Nephron progenitor cell (in vitro differentiated cells): ENCODE measurements around the gene LPA.
"Not testable (repeated sequence)": the region's sequence is repeated elsewhere in the genome, so short reads cannot be mapped to it uniquely, and the experiment has no call there.

ENCODE experiments used
- DNase-seq: peaks from one replicate; pipeline ENCODE4 v3.0.0; 2021
- H3K27ac Mint-ChIP-seq: 2 replicates; pipeline ENCODE4 v1.8.0; 2021; ENCODE audit warnings: mild to moderate bottlenecking, moderate library complexity, mixed read lengths
- H3K27me3 Mint-ChIP-seq: 2 replicates; pipeline ENCODE4 v1.8.0; 2021; ENCODE audit warnings: mild to moderate bottlenecking, low read depth, mixed read lengths; ENCODE audit not compliant: poor library complexity
- H3K36me3 Mint-ChIP-seq: 2 replicates; pipeline ENCODE4 v1.8.0; 2021; ENCODE audit warnings: low read depth, mixed read lengths
- H3K4me1 Mint-ChIP-seq: 2 replicates; pipeline ENCODE4 v1.8.0; 2021; ENCODE audit warnings: mixed read lengths
- H3K4me3 Mint-ChIP-seq: 2 replicates; pipeline ENCODE4 v1.8.0; 2021; ENCODE audit warnings: mild to moderate bottlenecking, moderate library complexity, mixed read lengths
- H3K9me3 Mint-ChIP-seq: 2 replicates; pipeline ENCODE4 v1.8.0; 2021; ENCODE audit warnings: mild to moderate bottlenecking, moderate library complexity, mixed read lengths
- CTCF ChIP-seq: fragments of 200-600 bp; sonication (generic); IDR thresholded peaks from 2 replicates; pipeline ENCODE4 v1.5.0; 2021; ENCODE audit warnings: antibody characterized with exemption

LPA gene

DNA sequence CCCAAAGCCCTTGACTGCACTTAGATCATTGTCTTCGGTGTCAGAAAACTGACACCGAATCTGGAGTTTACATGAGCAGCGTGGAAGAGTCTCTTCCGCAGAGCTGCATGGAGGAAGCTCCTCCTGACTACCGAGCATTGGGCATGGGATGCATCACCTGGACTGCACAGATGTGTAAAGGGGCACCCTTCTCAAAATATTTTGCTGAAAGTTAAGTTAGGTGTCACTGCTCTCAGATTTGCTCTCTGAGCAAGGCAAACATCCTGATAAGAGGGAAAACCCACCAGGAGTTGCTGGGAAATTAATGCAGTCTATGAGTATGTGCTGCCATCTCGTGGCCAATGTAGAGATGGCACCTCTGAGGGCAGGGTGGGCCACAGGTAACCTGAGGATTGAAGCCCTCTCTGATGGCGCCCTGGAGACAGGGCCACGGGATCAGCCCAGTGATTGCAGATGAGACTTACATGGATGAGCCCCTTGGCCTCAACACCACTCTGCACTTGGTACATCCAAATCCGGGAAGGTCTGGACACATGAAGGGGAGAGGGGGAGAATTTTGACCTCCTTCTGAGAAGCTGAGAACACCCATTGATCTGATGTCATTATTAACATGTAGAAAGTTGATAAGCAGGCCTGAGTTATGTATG, 129.9 kb downstream of the LPA start:
- H3K36me3 Mint-ChIP-seq = no peaks in the 10 kb centered on the region
- H3K27ac Mint-ChIP-seq = no peak overlapping the region
- no peak overlapping the region for H3K4me3 Mint-ChIP-seq
- no peaks in the 10 kb centered on the region for H3K4me1 Mint-ChIP-seq
- peak; percentile 89 for TF ChIP-seq CTCF
- peak; percentile 80 for DNase-seq
- peaks cover 25% of the 10 kb centered on the region for H3K27me3 Mint-ChIP-seq
- H3K9me3 Mint-ChIP-seq = peaks cover 6% of the 10 kb centered on the region

DNA sequence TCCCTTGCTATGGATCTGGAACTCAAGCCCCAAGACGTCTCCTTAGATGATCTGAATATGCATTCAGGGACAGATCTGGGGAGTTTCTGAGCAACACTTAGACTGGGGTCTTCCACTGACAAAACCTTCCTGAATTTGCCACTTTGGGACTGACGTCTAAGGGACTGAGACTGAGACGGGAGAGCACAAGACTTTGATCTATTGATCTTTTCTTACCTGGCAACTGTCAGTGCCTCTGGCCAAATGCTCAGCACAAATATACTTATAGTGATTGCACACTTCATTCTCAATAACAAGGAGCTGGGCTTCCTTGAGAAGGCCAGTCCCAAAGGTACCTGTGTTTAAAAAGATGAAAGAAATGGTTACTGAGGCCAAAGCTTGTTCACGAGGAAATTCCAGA, 131.8 kb downstream of the LPA start:
- Mint-ChIP-seq H3K4me1 (no peaks in the 10 kb centered on the region), H3K9me3 (peaks cover 22% of the 10 kb centered on the region), H3K36me3 (no peaks in the 10 kb centered on the region), H3K27me3 (peaks cover 20% of the 10 kb centered on the region), H3K4me3 (no peak overlapping the region), H3K27ac (no peak overlapping the region)
- TF ChIP-seq CTCF = no peak
- no peak for DNase-seq

DNA sequence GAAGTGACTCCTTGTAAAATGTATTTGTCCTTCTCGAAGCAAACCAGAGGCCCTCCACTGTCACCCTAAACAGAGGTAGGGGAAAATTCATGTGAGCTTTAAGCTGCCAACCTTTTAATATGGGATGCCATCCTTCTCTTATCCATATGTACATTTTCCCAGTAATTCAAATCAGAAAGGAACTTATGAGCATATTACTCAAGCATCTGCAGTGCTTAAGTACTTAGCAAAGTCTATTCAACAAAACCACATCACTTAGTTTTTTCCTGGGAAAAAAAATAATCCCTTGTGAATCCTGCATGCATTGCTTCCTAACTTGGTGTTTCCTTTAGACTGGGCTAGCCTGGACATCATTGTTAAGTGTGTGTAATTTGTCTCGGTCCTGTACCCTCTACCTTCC, 132.2 kb downstream of the LPA start:
- Mint-ChIP-seq H3K36me3 (no peaks in the 10 kb centered on the region), H3K27ac (no peak overlapping the region), H3K4me3 (no peak overlapping the region), H3K9me3 (peaks cover 26% of the 10 kb centered on the region), H3K4me1 (no peaks in the 10 kb centered on the region), H3K27me3 (peaks cover 15% of the 10 kb centered on the region)
- no peak for TF ChIP-seq CTCF
- DNase-seq = no peak

- Mint-ChIP-seq H3K9me3 (peaks cover 34% of the 10 kb centered on the region), H3K27me3 (peaks cover 19% of the 10 kb centered on the region)
- not testable (repeated sequence) for H3K4me1 Mint-ChIP-seq, H3K36me3 Mint-ChIP-seq, DNase-seq, H3K4me3 Mint-ChIP-seq, H3K27ac Mint-ChIP-seq
Measured at GRCh38 chr6:160529524-160529923, 134.6 kb downstream of the LPA start.

- no peak for TF ChIP-seq CTCF
- no peak overlapping the region for H3K27ac Mint-ChIP-seq
- H3K9me3 Mint-ChIP-seq = peaks cover 19% of the 10 kb centered on the region
- H3K27me3 Mint-ChIP-seq = peaks cover 13% of the 10 kb centered on the region
- peaks cover 9% of the 10 kb centered on the region for H3K4me1 Mint-ChIP-seq
- no peak overlapping the region for H3K4me3 Mint-ChIP-seq
- H3K36me3 Mint-ChIP-seq = no peaks in the 10 kb centered on the region
- no peak for DNase-seq
Measured at GRCh38 chr6:160523223-160523622, 140.9 kb downstream of the LPA start.

DNA sequence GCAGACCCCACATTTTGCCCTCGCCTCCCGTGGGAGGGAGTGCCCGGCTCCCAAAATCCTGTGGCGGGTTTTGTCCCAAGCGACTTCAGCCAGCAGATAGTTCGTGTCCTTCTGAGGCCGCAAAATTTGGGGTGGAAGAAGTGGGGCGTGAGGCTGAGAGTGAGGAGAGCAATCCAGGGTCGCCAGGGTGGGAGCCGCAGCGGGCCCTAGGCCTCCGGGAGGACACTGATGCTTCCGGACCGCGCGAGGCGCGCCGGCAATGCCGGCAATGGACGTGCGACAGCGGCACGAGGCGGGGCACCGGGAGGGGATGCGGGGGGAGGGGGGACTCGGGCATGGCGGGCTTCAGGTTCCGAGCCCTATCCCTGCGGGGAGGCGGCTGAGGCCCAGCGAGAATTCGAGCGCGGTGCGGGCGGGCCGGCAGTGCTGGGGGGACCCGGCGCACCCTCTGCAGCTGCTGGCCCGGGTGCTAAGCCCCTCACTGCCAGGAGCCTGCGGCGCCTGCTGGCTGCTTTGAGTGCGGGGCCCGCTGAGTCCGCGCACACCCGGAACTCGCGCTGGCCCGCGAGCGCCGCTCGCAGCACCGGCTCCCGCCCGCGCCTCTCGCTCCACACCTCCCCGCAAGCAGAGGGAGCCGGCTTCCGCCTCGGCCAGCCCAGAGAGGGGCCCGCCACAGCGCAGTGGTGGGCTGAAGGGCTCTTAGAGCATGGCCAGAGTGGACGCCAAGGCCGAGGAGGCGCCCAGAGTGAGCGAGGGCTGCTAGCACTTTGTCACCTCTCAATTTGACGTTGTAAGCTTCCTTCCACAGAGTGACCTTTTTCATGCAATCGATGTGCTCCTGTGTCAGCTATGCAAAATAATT, 143.8 kb downstream of the LPA start:
- Mint-ChIP-seq H3K4me1 (peaks cover 9% of the 10 kb centered on the region), H3K27ac (peak overlapping the region; percentile 83), H3K9me3 (peaks cover 20% of the 10 kb centered on the region), H3K27me3 (peaks cover 9% of the 10 kb centered on the region), H3K4me3 (peak overlapping the region; percentile 95), H3K36me3 (peaks cover 5% of the 10 kb centered on the region)
- DNase-seq = peak; percentile 89
- no peak for TF ChIP-seq CTCF
